Heart left ventricle (tissue), 16 donors: ENCODE data around the gene HIPK2. TPM values are rescaled to one million over a fixed set of nuclear protein-coding genes. Genes with fewer than 3 reads are reported as not detected.

ENCODE experiments used
- ATAC-seq, 4 donors: fragments of 200-7000 bp; cut with Tn5 transposase; one replicate each; pipeline ENCODE4 v1.9.1; 2020 to 2022; ENCODE audit warnings: moderate library complexity in 4 of 4, mild to moderate bottlenecking in 3 of 4, moderate number of reproducible peaks in 1 of 4
- DNase-seq, 5 donors: peaks; one replicate each; pipeline ENCODE4 v3.0.0-alpha.2; 2020
- H3K27ac ChIP-seq, 12 donors: fragments of 200-600 bp; sonication (generic) in 4 of 12; one replicate each; pipeline versions ENCODE4 v1.5.0 to v1.8.0; 2016 to 2022; ENCODE audit warnings: mild to moderate bottlenecking in 2 of 12
- H3K27me3 ChIP-seq, 9 donors: fragments of 200-600 bp; sonication (generic) in 2 of 9; one replicate each; pipeline versions ENCODE4 v1.5.1 to v1.8.0; 2016 to 2022; ENCODE audit warnings: mild to moderate bottlenecking in 3 of 9
- H3K36me3 ChIP-seq, 9 donors: fragments of 200-600 bp; sonication (generic) in 2 of 9; one replicate each; pipeline versions ENCODE4 v1.5.0 to v1.8.0; 2018 to 2022; ENCODE audit warnings: mild to moderate bottlenecking in 2 of 9
- H3K4me1 ChIP-seq, 12 donors: fragments of 200-600 bp; sonication (generic) in 4 of 12; one replicate each; pipeline versions ENCODE4 v1.5.0 to v1.8.0; 2016 to 2022; ENCODE audit warnings: mild to moderate bottlenecking in 3 of 12
- H3K4me3 ChIP-seq, 12 donors: fragments of 200-600 bp; sonication (generic) in 4 of 12; one replicate each; pipeline versions ENCODE4 v1.5.0 to v1.8.0; 2017 to 2022; ENCODE audit warnings: mild to moderate bottlenecking in 9 of 12, moderate library complexity in 4 of 12
- H3K9me3 ChIP-seq, 12 donors: fragments of 200-600 bp; sonication (generic) in 4 of 12; one replicate each; pipeline versions ENCODE4 v1.5.0 to v1.8.0; 2016 to 2022; ENCODE audit warnings: mild to moderate bottlenecking in 1 of 12
- POLR2A ChIP-seq, 2 donors: fragments of 450-650 bp; IDR thresholded peaks; one replicate each; pipeline ENCODE4 v1.6.1; 2017; ENCODE audit warnings: antibody characterized with exemption in 2 of 2, mild to moderate bottlenecking in 2 of 2, moderate library complexity in 2 of 2
- WGBS, 4 donors: extraction: QIAGEN DNeasy Blood & Tissue Kit in 2 of 4; methylation state at CpG; one replicate each; pipeline versions ENCODE4 v1.1.5 to v1.1.7; 2013 to 2018; 5-methylcytosine and 5-hydroxymethylcytosine counted together
- intact Hi-C, 10 donors: fragments of 100-400 bp; cut with DNase I; formaldehyde crosslinking; loops; one replicate each; pipeline versions ENCODE4 v1.11.1 to v1.14.2; 2022
- polyA plus RNA-seq, 2 donors: library from polyadenylated mRNA; stranded (reverse); fragments of 200-250 nt; gene quantifications; one replicate each; pipeline ENCODE4 v1.2.3, GENCODE V29; 2013
- total RNA-seq, 9 donors: library from RNA; depleted of rRNA in 2 of 9; stranded (reverse); fragments of >200 nt in 2 of 9; fragmentation: NEBNext Ultra II Directional in 3 of 9; extraction: Animal tissue kit (Norgen Biotek cat#: 25700) in 3 of 9; gene quantifications; one replicate each; pipeline versions ENCODE4 v1.1.0 to v1.2.4, GENCODE V29; 2016 to 2023
- TF ChIP-seq, protein P1 (sequence below), 12 donors: fragments of 200-600 bp; sonication (generic) in 4 of 12; IDR thresholded peaks; one replicate each; pipeline versions ENCODE4 v1.5.0 to v1.8.0; 2018 to 2022; ENCODE audit warnings: antibody characterized with exemption in 12 of 12, mild to moderate bottlenecking in 5 of 12
- donor health status: ischemic (EF 13 %, LVEDD 7.1; RV severe dilation, severe dysfunction).
- donor health status: healthy with polysubstance abuse.
- donor health status: DM: no; HTN: yes; CAD: no.
- donor health status: DM: no; HTN: no; CAD: no.
- donor health status: ischemic (EF 25% LVEDD 6.9; RV normal size, moderate dysfunction).
- donor health status: ischemic (EF 25% LVEDD 5.7; RV mildly dilated, moderate dysfunction).
- donor health status: healthy.
- donor health status: DM: yes; HTN: yes; CAD: no.
- donor health status: ischemic (EF 35%, LVEDD 5.7; RV mildly dilated, moderate dysfunction).
- donor health status: nonischemic (EF 11% LVEDD 7.7; RV severe dilation, severe dysfunction).
- donor health status: DM: yes; HTN: yes; CAD: no.
- donor health status: PGD.
- donor health status: ischemic (EF 29% LVEDD 5.4; RV normal size, mild dysfunction).
- donor health status: nonischemic (EF 23%, LVEDD 6.1; RV moderate dilation, normal function).

Gene HIPK2
- total and polyA plus RNA-seq, 11 donors: 43.2 to 244 (median 143) TPM

DNA sequence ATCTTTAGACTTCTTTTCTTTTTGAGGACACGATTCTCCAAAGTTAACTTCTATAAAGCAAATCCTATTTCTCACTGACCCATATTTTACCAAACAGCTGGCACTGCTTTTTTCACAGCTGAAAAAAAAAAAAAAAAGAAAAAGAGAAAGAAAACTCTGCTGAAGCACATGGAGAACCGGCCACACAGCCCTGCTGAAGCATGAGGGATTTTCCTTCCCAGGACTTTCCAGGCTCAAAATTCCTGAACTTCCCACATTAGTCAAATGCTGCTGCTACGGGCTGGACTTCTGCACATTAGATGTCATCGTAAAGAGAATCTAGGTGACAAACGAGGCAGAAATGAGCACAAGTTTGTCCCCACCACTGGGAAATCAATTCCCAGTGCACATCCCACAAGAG lies 25.2 kb downstream of the HIPK2 start:
- Histone ChIP-seq H3K27ac (peak overlapping the region in 7 of 12 donors; percentile 7 to 73 (median 55)), H3K36me3 (peaks cover 0 to 3% (median 0%) of the 10 kb centered on the region in 9 donors), H3K9me3 (no peaks in the 10 kb centered on the region), H3K27me3 (no peaks in the 10 kb centered on the region), H3K4me1 (peaks cover 21 to 91% (median 71%) of the 10 kb centered on the region in 12 donors), H3K4me3 (no peak overlapping the region)
- 53 to 73% (median 59%) methylated on average over 5 of the region's 5 CpGs for WGBS, 4 donors
- ATAC-seq (no peak), DNase-seq (no peak)
- TF ChIP-seq, protein P1, sequence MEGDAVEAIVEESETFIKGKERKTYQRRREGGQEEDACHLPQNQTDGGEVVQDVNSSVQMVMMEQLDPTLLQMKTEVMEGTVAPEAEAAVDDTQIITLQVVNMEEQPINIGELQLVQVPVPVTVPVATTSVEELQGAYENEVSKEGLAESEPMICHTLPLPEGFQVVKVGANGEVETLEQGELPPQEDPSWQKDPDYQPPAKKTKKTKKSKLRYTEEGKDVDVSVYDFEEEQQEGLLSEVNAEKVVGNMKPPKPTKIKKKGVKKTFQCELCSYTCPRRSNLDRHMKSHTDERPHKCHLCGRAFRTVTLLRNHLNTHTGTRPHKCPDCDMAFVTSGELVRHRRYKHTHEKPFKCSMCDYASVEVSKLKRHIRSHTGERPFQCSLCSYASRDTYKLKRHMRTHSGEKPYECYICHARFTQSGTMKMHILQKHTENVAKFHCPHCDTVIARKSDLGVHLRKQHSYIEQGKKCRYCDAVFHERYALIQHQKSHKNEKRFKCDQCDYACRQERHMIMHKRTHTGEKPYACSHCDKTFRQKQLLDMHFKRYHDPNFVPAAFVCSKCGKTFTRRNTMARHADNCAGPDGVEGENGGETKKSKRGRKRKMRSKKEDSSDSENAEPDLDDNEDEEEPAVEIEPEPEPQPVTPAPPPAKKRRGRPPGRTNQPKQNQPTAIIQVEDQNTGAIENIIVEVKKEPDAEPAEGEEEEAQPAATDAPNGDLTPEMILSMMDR (IDR thresholded peaks at IDR 0.05): no peak
- TF ChIP-seq POLR2A (IDR thresholded peaks at IDR 0.05): no peak
- intact Hi-C loops: no loop called here

DNA sequence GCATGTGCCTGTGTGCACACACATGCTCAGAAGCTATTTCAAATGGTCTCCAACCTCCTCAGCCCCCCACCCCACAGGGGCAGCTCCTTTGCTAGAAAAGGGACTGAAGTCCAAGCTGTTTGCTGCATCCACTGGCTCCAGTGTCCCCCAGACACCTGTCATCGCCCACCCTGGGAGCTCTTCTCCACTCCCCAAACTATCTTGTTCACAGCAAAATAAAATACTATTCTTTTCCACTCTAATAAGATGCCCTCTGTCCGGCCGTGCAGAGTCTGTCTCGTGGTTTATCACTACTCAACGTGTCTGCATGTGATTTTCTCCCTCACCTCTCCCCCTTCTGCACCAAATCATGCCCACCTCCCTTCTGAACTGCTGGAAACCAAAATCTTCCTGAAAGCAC lies 25.6 kb downstream of the HIPK2 start:
- Histone ChIP-seq H3K36me3 (peaks cover 0 to 3% (median 0%) of the 10 kb centered on the region in 9 donors), H3K27ac (peak overlapping the region in 7 of 12 donors; percentile 7 to 73 (median 47)), H3K27me3 (no peaks in the 10 kb centered on the region), H3K4me3 (no peak overlapping the region), H3K9me3 (no peaks in the 10 kb centered on the region), H3K4me1 (peaks cover 17 to 91% (median 73%) of the 10 kb centered on the region in 12 donors)
- no peak for DNase-seq
- 50 to 60% (median 57%) methylated on average over 5 of the region's 5 CpGs for WGBS, 4 donors
- TF ChIP-seq POLR2A (IDR thresholded peaks at IDR 0.05): no peak
- TF ChIP-seq, protein P1 (IDR thresholded peaks at IDR 0.05): no peak
- no peak for ATAC-seq
- intact Hi-C loops: no loop called here

DNA sequence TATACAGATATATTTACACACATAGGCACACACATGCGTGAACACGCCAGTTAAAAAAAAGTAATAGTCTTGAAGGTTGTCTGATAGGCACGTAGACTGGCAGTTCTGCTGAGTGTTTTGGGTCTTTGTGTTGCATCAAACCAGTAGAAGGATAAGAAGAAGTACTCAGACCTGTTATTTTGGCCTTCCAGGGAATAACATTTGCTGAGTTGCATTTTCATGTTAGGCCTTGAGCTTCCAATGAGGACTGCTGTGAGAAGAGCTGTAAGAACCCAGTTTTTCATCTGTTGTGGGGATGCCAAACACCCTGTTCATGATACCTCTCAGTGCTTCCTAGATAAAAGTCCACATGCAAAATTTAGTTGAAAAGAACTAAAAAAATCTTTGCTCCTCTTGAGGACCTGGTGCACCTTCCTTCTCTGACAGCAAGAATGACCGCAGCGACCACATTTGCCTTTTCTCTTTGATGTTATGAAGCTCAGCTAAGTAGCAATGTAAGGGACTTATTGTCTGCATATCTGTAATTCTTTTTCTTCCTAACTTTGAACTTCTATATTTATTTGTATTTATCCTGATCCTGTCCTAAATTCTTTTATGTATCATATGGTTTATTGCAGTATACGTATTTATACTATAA lies 27.2 kb downstream of the HIPK2 start:
- TF ChIP-seq, protein P1 (IDR thresholded peaks at IDR 0.05): no peak
- TF ChIP-seq POLR2A (IDR thresholded peaks at IDR 0.05): no peak
- intact Hi-C loops: no loop called here
- WGBS, 4 donors: 93 to 98% (median 97%) methylated on average over 6 of the region's 6 CpGs
- Histone ChIP-seq H3K36me3 (peaks cover 0 to 3% (median 0%) of the 10 kb centered on the region in 9 donors), H3K9me3 (no peaks in the 10 kb centered on the region), H3K4me1 (peaks cover 31 to 95% (median 83%) of the 10 kb centered on the region in 12 donors), H3K27ac (peak overlapping the region in 6 of 12 donors; percentile 7 to 97 (median 80)), H3K4me3 (no peak overlapping the region), H3K27me3 (no peaks in the 10 kb centered on the region)
- ATAC-seq: no peak
- no peak for DNase-seq

DNA sequence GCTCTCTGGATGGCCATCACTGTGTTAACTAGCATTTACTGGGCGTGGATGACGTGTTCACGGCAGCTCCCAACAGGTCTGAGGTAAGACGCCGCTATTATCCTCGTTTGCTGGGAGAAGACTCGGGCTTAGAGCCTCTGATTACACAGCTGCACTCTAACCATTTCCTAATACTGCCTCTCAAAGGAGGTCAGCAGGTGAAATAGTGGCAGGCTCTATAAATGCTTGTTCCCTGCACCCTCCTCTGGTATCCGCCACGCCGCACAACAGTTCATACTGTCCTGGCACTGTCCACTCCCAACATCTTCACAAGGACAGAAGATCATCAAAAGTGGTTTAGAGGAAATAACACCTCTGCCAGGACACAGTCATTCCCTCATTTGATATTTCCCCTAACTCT lies 28.3 kb downstream of the HIPK2 start:
- no peaks in the 10 kb centered on the region for H3K9me3 ChIP-seq
- no peaks in the 10 kb centered on the region for H3K27me3 ChIP-seq
- no peak overlapping the region for H3K4me3 ChIP-seq
- H3K4me1 ChIP-seq: peaks cover 34 to 95% (median 89%) of the 10 kb centered on the region in 12 donors
- intact Hi-C loops: no loop called here
- WGBS, 4 donors: 76 to 91% (median 85%) methylated on average over 10 of the region's 10 CpGs
- H3K36me3 ChIP-seq: no peaks in the 10 kb centered on the region
- peak in 3 of 4 donors; percentile 9 to 29 (median 22) for ATAC-seq
- peak overlapping the region in 9 of 12 donors; percentile 7 to 97 (median 37) for H3K27ac ChIP-seq
- no peak for DNase-seq
- TF ChIP-seq, protein P1 (IDR thresholded peaks at IDR 0.05): no peak
- no peak for TF ChIP-seq POLR2A (IDR thresholded peaks at IDR 0.05)
